Left ventricle myocardium inferior (tissue), 1 donor: ENCODE results near the gene MOB3C. TPM values are rescaled to one million over a fixed set of nuclear protein-coding genes. Genes with fewer than 3 reads are reported as not detected.

Experiments
- DNase-seq: peaks from one replicate; pipeline ENCODE4 v3.0.0-alpha.2; 2020
- H3K27ac ChIP-seq: fragments of 200-600 bp; replicated peaks from 2 replicates; pipeline ENCODE4 v1.8.0; 2021
- H3K27me3 ChIP-seq: fragments of 200-600 bp; 2 replicates; pipeline ENCODE4 v1.8.0; 2021; ENCODE audit warnings: low read depth
- H3K36me3 ChIP-seq: fragments of 200-600 bp; 2 replicates; pipeline ENCODE4 v1.8.0; 2021
- H3K4me1 ChIP-seq: fragments of 200-600 bp; 2 replicates; pipeline ENCODE4 v1.8.0; 2021
- H3K4me3 ChIP-seq: fragments of 200-600 bp; 2 replicates; pipeline ENCODE4 v1.8.0; 2021; ENCODE audit warnings: mild to moderate bottlenecking, moderate library complexity
- H3K9me3 ChIP-seq: fragments of 200-600 bp; replicated peaks from 2 replicates; pipeline ENCODE4 v1.8.0; 2021
- CTCF ChIP-seq: fragments of 200-600 bp; IDR thresholded peaks from 2 replicates; pipeline ENCODE4 v1.8.0; 2021; ENCODE audit warnings: antibody characterized with exemption, mild to moderate bottlenecking, borderline replicate concordance
- intact Hi-C: fragments of 100-400 bp; cut with micrococcal nuclease; formaldehyde crosslinking; loops from one replicate; pipeline ENCODE4 v1.11.0; 2022
- total RNA-seq: library from RNA; stranded (reverse); fragmentation: NEBNext Ultra II Directional; extraction: Animal tissue kit (Norgen Biotek cat#: 25700); gene quantifications from one replicate; pipeline ENCODE4 v1.2.1, GENCODE V29; 2021
- donor health status: DM: no; HTN: yes; CAD: no; lungs with severe emphysema.

MOB3C gene
- total RNA-seq, 1 donor from 2014 or later, result 12.8 TPM

GRCh38 chr1:46594063-46594462, 22.5 kb downstream of the MOB3C start:
- Histone ChIP-seq H3K9me3 (no peaks in the 10 kb centered on the region), H3K4me3 (no peak overlapping the region), H3K27me3 (no peaks in the 10 kb centered on the region), H3K36me3 (peaks cover 51% of the 10 kb centered on the region), H3K27ac (peak overlapping the region; percentile 62), H3K4me1 (peaks cover 24% of the 10 kb centered on the region)
- no peak for TF ChIP-seq CTCF
- no peak for DNase-seq
- intact Hi-C loops, result no loop called here

GRCh38 chr1:46592823-46593222, 23.8 kb downstream of the MOB3C start:
- Histone ChIP-seq H3K27ac (no peak overlapping the region), H3K9me3 (no peaks in the 10 kb centered on the region), H3K4me3 (no peak overlapping the region), H3K27me3 (no peaks in the 10 kb centered on the region), H3K36me3 (peaks cover 56% of the 10 kb centered on the region), H3K4me1 (peaks cover 17% of the 10 kb centered on the region)
- no peak for DNase-seq
- intact Hi-C loops, result no loop called here
- no peak for TF ChIP-seq CTCF

GRCh38 chr1:46589529-46589928, 27.1 kb downstream of the MOB3C start:
- intact Hi-C loops, result no loop called here
- Histone ChIP-seq H3K27ac (no peak overlapping the region), H3K36me3 (peaks cover 89% of the 10 kb centered on the region)

GRCh38 chr1:46587069-46587468, 29.5 kb downstream of the MOB3C start:
- H3K9me3 ChIP-seq, result no peaks in the 10 kb centered on the region
- TF ChIP-seq CTCF, result no peak
- DNase-seq, result peak; percentile 62
- no peak overlapping the region for H3K27ac ChIP-seq
- H3K36me3 ChIP-seq, result peaks cover 92% of the 10 kb centered on the region
- no peaks in the 10 kb centered on the region for H3K27me3 ChIP-seq
- H3K4me3 ChIP-seq, result no peak overlapping the region
- intact Hi-C loops, result no loop called here
- no peaks in the 10 kb centered on the region for H3K4me1 ChIP-seq

More at GRCh38 chr1:46589529-46589928, 27.1 kb downstream of the MOB3C start:
- H3K4me1 ChIP-seq, result peaks cover 1% of the 10 kb centered on the region
- TF ChIP-seq CTCF, result no peak
- no peaks in the 10 kb centered on the region for H3K27me3 ChIP-seq
- H3K9me3 ChIP-seq, result no peaks in the 10 kb centered on the region
- DNase-seq, result no peak
- H3K4me3 ChIP-seq, result no peak overlapping the region

- H3K27me3 ChIP-seq, result no peaks in the 10 kb centered on the region
- no peaks in the 10 kb centered on the region for H3K4me1 ChIP-seq
- H3K36me3 ChIP-seq, result peaks cover 90% of the 10 kb centered on the region
- H3K9me3 ChIP-seq, result no peaks in the 10 kb centered on the region
- no peak overlapping the region for H3K4me3 ChIP-seq
- no peak for DNase-seq
- TF ChIP-seq CTCF, result no peak
- H3K27ac ChIP-seq, result no peak overlapping the region
- intact Hi-C loops, result no loop called here
Observed at GRCh38 chr1:46585312-46585938, 31.2 kb downstream of the MOB3C start.
